Stimulated activated CD8-positive, alpha-beta memory T cell treated with anti-CD3 and anti-CD28 coated beads, Interleukin-15, amount 100 ng/mL, for 4 hours (primary cell): Measurements from ENCODE around the gene SYAP1.
"Not testable (repeated sequence)": the region's sequence is repeated elsewhere in the genome, so short reads cannot be mapped to it uniquely, and the experiment has no call there.

Experiments used
- DNase-seq, 2 donors: peaks; one replicate each; pipeline ENCODE4 v3.0.0-alpha.2; 2020; ENCODE audit warnings: low read depth in 2 of 2

Gene SYAP1

DNA sequence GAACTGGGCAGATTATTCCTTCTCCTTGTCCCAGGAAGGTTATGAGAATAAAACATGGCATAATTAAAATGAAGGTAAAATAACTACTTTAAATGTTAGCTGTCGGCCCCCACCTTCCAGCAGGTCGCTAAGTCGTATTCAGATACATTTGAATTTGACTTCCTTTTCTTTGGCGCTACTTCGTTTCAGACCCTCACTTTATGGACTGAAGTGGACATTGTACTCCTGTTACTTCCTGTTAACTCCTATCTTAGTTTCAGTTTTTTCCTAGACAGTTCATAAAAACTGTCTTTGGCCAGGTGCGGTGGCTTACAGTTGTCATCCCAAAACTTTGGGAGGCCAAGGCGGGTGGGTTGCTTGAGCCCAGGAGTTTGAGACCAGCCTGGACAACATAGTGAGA is 5.7 kb downstream of the SYAP1 start:
- no peak for DNase-seq

DNA sequence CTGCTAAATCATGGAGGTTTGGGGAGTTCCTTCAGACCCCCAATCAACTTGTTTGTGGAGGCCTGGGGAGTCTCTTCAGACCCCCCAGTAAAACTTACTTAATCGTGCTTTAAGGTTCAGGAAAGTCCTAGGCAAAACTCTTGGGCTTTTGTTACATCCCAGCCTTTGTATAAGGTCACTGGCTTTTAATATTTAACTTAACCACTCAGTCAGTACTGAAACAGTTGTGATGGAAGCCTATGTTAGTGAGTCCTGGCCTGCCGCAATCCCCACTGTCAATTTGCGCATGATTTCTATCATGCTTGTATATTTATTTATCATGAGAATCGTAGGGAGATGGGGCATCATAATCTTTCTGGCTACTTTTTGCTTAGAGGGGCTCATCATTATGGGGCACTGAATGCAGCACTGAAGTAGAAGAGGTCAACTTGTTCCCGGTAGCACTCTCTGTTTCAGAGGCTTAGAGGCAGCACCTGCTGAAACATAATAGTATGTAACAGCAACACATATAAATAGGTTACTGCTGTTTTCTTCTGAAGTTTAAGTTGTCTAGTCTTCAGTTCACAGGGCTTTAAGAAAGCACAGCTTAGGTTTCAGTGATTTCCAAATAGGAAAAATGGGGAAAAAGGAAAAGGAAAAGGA is 7.1 kb downstream of the SYAP1 start:
- DNase-seq = not testable (repeated sequence)

DNA sequence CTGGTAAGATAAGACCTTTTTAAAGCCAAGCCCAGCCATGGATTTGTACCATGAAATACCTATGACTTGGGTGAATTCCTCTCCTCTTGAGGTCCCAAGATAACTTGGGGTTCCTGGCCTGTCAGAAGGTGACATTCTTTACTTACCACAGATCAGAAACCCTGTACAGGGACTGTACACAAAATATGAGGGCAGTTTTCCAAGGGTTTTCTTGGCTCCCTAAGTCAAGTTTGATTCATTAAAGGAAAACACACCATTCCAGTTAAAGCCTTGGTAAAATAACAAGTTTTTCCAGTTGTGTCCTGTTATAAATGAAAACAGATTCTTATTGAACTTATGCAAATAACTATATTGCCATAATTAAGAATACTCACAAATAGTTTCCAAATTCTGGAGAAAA is 8.2 kb downstream of the SYAP1 start:
- no peak for DNase-seq

DNA sequence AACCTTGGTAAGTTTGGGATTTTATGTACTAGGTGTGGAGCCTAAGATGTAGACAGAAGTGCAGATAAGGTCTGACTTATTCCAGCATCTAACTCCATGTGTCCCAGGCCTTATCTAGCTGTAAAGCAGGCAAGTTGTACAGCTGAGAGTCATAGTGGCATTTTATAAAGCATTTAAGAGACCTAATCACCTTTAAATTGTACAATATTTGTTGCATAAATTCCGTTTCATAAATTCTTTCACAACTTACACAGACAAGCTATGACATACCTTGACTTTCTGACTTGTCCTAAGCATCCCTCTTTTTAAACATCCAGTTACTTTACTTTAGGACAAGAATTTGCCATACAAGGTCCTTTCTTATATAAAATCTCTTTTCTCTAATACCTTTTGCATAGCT is 11.0 kb downstream of the SYAP1 start:
- no peak for DNase-seq

DNA sequence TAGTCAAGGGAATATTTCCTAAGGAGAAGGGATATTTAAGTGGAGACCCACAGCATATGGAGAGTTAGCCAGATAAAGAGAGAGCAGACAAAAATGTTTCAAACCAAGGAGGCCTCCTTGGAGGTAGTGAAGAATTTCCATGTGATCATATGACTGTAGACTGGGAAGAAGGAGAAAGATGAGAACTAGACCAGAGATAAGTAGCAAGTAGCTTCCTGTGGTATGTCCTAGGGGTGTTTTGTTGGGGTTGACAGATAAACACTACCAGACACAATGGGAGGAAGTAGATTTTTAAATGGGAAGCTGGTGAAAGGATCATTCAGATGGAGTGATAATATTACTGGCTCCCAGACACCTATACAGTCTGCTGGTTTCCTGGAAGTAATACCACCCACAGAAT is 13.6 kb downstream of the SYAP1 start:
- no peak for DNase-seq

DNA sequence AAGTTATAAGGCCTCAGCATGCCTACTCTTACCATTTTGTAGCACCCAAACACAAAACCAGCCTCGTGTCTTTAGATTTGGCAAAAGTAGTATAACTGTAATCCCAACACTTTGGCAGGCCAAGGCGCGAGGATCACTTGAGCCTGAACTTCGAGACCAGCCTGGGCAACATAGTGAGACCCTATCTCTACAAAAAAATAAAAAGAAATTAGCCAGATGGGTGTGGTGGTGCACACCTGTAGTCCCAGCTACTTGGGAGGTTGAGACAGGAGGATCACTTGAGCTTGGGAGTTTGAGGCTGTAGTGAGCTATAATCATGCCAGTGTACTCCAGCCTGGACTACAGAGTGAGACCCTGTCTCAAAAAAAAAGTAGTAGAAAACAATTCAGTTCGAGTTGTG is 17.6 kb downstream of the SYAP1 start:
- no peak for DNase-seq

DNA sequence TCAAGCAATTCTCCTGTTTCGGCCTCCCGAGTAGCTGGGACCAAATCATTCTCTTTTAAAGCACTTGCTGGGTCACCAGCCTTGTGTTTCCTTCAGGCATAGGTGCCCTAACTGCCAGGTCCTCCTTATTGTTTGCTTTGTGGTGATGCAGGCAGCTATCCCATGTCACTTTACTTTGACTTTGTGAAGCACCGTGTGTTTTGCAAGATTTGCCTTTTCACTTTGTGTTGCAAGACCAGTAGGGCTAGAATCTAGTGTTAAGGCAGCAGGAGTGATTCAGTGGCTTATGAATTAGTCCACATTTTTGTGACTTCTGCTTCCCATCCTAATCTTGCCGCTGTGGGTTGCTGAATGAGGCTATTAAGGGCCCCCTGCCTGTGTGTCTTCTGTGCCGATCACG is 20.2 kb downstream of the SYAP1 start:
- no peak for DNase-seq

DNA sequence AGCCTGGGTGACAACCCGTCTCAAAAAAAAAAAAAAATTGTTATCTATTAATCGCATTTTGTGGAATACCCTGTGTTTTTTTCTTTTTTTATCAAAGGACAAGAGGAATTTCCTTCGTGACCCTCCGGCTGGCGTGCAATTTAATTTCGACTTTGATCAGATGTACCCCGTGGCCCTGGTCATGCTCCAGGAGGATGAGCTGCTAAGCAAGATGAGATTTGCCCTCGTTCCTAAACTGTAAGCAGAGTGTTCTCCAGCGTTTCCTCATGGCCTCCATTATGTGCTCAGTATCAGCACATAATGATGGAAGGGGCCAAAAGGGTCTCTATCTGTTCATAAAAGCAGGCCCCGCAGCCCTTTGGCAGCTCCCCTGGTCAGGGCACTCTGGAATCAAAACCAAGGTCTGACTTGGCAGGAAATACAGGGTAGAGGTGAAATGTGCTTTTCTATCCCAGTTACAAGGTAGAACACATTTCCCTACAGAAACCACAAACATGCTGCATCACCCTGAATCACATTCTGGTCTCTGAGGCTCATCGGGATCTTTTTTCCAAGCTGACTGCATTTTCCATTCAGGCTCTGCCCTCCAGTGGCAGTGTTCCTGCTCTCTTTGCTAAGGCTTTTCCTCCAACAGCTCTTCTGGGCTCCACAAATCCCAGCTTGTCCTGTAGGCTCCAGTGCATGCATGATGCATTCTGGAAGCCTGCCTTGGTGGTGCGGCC is 24.4 kb downstream of the SYAP1 start:
- DNase-seq = no peak

DNA sequence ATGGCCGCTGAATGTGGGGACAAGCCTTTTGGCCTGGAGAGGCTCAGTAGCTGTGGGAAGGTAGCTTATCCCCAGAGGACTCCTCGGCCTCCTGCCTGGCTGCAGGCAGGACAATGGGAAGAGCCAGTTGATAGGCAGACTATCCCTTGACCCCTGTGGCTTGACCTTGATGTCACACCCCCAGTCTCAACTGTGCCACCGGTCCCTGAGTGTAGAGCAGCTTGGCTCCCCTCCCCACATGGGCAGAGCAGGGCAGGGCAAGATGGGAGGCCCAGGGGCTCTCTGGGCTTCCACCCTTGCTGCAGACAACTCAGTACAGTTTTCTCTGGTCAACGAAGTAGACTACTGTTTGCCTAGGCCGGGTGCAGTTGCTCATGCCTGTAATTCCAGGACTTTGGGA is 25.7 kb downstream of the SYAP1 start:
- no peak for DNase-seq

DNA sequence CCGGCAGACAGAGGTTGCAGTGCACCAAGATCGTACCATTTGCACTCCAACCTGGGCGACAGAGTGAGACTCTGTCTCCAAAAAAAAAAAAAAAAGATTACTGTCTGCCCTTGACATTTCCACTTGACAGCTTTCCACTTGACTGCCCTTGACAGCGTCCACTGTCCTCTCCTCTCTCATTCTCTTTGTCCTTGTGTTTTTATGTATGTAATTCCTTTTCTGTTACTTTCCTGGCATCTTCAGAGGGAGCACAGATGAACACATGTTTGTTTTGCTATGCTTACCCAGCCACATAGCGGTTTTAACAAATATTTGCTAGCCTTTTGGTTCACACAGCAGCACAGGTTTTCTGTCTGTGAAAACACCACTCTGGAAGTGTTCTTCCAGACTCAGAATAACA is 26.2 kb downstream of the SYAP1 start:
- no peak for DNase-seq

DNA sequence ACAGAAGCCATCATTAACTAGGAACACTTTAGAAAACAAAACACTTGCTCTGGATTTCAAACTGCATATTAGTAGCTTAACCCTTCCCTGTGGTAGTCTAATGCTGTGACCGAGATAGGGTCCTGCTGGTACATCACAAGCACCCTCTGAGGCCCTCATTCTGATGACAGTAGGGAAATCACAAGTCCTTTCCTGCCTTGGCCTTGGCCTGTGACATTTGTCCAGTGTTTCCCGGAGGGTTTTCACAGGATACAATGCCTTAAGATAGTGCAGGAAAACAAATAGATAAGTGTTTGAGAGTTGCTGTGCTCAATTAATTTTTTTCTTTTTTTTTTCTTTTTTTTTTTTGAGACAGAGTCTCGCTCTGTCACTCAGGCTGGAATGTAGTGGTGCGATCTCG is 29.0 kb downstream of the SYAP1 start:
- DNase-seq = no peak

DNA sequence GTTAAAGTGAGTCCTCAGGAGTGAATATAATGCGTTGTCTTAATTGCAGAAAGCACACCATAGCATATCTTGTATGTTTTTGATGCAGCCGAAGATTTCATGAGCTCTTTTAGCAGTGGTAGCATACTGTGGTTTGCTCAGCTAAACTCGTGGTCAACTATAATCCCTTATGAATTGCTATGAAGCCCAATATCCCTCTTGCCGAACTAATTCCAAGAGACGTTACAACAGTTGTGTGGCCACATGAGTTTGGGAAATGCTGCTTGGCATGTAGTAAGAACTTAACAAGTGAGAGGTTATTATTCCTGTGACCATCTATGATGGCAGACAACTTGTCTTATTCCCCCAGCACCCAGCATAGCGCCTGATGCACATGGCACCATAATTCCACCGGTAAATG is 30.7 kb downstream of the SYAP1 start:
- no peak for DNase-seq

DNA sequence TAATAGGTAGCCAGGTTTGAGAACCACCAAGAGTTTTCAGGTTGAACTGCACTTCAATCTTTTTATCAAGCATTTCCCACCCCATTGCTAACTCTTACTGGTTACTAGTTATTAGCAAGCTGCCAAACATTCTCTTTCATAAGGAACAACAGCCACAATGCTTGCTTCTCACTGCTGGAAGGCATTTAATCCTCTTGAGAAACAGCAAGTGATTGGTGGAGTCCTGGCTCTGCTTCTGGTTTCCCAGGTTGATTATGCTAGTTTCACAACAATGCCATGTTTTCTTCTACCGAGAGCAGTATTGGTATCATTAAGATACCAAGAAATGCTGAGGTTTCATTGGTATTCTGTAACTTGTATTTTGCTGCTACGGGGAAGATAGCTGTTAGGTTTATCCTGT is 34.6 kb downstream of the SYAP1 start:
- DNase-seq = no peak

DNA sequence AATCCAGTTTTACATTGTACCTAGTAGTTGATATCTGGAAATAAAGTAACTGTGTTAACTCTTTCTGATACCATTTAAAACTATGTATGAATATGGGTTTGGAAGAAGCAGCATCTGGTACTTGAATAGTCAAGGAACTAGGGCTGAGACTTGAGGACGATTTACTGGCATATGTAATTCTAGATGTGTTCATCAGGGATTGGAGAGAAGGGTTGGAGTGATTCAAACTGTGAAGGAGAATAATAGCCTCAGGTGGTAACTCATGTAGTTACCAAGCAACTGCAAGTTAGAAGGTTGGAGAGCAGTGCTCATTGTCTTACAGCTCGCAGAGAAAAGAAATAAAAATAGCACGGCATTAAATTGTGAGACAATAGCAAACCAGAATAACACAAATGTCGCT is 37.3 kb downstream of the SYAP1 start:
- DNase-seq = no peak

DNA sequence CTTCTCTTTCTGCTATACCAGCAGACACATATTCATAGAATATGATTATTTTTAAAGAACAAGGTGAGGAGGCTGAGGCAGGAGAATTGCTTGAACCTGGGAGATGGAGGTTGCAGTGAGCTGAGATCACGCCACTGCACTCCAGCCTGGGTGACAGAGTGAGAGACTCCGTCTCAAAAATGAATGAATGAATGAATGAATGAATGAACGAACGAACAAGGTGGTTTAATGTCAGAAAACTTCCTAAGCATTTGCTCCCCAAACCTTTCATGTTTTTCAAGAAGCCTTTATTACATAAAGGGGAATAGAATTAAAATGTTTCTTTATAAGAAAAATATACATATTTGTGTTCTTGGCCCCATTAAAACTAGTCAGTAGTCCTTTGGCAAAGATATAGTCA is 42.1 kb downstream of the SYAP1 start:
- not testable (repeated sequence) for DNase-seq

DNA sequence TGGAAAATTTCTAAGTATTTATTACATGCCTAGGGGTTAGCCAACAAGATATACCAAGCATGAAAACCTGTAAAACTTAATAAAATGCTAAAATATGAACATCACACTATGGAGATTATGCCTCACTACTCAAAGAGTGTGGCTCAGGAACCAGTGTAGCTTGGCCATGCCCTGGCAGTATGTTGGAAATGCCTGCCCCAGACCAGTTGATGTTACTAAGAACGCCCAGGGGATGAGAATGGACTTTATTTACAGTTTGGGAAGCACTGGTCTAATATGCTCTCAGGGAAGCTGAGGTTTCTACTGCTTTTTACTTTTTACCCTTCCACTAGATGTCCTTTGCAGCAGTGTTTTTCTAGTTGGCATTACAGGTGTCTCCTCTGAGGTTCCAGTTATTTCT is 43.2 kb downstream of the SYAP1 start:
- DNase-seq = no peak

DNA sequence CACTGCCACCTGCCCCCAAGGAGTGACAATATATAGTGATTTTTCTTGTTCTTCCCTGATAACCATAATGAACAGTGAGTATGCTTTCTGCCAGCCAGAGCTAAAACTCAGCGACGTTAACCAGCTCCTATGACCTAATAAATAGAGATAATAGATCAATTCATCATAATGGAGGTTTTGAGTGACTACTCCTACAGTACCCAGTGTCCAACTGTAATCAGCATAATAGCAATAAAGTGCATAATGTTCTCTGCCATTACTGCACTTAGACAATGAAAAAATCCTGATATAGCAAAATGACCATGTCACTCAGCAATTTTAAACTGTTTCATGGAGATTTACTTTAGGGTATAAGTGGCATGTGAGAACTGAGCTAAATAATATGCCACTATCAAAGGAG is 46.2 kb downstream of the SYAP1 start:
- DNase-seq = no peak

DNA sequence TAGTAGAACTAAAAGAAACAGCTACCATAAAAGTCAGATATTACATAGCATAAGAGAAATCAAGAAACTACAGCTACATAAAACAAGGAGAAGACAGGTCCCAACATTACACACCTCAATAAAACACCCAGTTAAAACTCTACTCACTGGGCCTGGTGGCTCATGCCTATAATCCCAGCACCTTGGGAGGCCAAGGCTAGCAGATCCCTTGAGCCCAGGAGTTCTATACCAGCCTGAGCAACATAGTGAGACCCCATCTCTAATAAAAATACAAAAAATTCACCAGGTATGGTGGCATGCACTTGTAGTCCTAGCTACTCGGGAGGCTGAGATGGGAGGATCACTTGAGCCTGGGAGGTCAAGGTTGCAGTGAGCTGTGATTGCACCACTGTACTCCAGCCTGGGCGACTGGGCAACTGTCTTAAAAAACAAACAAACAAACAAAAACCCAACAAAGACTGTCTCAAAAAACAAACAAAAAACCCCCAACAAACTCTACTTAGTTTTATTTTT is 51.6 kb downstream of the SYAP1 start:
- no peak for DNase-seq

DNA sequence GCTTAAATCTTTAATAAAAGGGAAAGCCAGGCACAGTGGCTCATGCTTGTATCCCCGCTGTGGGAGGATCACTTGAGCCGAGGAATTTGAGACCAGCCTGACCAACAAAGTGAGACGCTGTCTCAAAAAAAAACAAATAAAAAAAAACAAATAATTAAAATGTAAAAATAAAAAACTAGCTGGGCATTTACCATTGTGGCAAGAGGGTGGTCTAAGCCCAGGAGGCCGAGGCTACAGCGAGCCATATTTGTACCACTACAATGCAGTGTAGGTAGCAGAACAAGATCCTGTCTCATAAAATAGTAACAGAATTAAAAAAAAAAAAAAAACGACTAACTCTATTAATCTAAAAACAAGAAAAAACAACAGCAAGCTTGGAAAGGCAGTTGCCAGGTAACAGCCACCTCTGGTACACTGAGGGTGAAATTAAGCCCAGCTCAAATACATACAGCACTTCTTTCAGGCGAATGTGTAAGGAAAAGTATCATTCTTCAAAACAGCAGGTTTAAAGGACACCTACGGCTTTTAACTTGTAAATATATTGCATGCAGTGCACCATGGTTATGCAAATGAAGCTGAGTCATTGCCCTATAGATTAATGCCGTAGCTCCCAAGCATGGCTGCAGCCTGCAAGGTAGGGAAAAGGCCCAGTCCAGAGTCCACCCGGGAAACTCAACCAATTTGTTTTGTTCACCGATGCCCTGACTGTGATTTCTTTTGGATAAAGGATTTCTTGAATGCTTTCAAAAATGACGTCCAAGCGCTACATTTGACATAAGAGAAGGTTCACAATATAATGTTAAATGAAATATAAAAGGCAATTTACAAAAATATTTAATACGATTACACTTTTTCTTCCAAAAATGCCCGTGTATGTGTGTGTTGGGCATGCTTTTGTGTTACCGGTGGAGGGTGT is 52.3 kb downstream of the SYAP1 start:
- DNase-seq = no peak

DNA sequence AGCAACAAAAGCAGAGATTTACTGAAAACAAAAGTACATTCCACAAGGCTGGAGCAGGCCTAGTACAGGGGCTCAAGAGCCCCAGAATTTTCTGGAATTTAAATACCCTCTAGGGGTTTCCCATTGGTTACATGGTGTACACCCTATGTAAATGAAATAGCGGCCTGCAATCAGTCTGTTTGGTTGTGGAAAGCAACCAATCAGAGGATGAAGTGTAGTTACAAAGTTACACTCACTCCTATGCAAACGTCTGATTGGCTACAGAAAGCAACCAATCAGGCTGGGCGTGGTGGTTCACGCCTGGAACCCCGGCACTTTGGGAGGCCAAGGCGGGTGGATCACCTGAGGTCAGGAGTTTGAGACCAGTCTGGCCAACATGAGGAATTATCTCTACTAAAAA is 53.0 kb downstream of the SYAP1 start:
- DNase-seq = no peak

DNA sequence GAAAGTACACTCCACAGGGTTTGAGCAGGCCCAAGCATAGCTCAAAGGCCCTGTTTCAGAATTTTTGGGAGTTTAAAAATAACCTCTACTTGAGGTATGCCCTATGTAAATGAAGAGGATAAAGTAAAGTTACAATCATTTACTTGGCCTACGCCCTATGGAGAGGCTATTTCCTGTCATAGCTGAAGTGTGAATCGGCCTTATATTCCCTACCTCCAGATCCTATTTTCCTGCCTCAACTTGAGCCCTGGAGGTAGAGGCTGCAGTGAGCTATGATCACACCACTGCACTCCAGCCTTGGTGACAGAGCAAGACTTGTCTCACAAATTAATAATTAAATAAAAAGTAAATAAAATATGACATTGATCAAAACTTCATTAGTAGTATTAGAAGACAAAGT is 55.3 kb downstream of the SYAP1 start:
- no peak for DNase-seq

DNA sequence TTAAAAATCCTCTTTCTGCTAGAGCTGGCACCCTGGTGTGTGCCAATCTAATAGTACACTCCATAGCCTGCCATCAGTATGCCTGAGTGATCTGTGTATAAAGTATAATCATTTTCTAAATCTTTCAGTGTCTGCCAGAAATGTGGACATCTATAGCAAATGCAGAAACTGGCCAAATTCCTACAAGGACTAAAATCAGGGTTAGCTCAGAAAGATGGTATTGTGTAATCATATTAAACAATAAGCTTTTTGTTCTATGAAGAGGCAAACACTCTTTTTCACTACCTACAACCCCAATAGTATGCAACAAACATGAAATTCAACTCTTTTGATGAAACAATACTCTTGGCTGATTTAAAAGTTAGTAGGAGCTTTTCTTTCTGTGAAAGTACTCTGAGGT is 59.1 kb downstream of the SYAP1 start:
- no peak for DNase-seq

DNA sequence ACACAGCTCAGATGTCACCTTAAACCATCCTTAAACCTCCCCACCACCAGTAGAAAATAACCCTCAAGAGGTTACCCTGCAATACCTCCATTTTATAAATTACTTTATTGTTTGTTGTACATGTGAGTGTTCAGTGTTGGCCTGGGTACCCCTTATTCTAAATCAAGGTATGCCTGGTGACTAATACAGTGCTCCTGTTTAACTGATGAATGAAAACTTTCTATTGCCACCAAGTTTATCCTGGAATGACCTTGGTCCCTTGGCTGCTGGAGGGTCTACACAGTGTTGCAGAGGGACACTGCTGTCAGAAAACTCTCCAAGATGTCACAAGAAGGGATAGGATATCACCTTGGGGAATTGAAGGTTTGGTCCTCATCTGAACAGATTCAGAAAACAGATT is 59.6 kb downstream of the SYAP1 start:
- DNase-seq = no peak
